HK-2 (cell line): ENCODE data around the gene PNPLA4.

Experiments used
- DNase-seq: peaks from one replicate; pipeline ENCODE4 v3.0.0-alpha.2; 2018; ENCODE audit not compliant: unreplicated experiment

The PNPLA4 gene

GRCh38 chrX:7872042-7872441, 55.2 kb downstream of the PNPLA4 start:
- no peak for DNase-seq

DNA sequence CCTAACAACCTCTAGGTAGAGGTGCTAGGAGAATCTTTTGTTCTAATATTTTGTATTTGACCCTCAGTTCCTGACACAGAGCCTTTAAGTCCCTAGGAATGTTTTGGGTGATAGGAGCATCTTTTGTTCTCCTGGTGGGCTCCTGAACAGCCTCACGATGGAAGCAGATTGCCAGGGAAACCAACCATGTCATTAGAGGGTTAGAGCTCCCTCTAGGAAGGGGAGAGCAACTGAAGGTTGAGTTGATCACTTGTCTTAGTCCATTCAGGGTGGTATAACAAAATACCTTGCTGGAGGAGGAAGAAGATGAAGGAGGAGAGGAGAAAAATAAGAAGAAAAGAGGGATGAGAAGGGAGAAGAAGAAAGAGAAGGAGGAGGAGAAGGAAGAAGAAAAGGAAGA, 75.0 kb downstream of the PNPLA4 start:
- DNase-seq: no peak
